Upper lobe of left lung (tissue), 6 donors: ENCODE results near the gene EPHB2. TPM values are rescaled to one million over a fixed set of nuclear protein-coding genes. Genes with fewer than 3 reads are reported as not detected.

Experiments used
- ATAC-seq, 2 donors: fragments of 200-7000 bp; cut with Tn5 transposase; one replicate each; pipeline ENCODE4 v1.9.1; 2022; ENCODE audit warnings: mild to moderate bottlenecking in 2 of 2, moderate library complexity in 2 of 2; ENCODE audit not compliant: low FRiP score in 2 of 2
- DNase-seq, 2 donors: peaks; one replicate each; pipeline ENCODE4 v3.0.0-alpha.2; 2019 to 2020
- H3K27ac ChIP-seq, 4 donors: fragments of 200-600 bp; sonication (generic); one replicate each; pipeline ENCODE4 v1.5.1; 2016 to 2019
- H3K27me3 ChIP-seq, 4 donors: fragments of 200-600 bp; sonication (generic); one replicate each; pipeline ENCODE4 v1.5.1; 2017 to 2019
- H3K36me3 ChIP-seq, 4 donors: fragments of 200-600 bp; sonication (generic); one replicate each; pipeline ENCODE4 v1.5.1; 2016 to 2019
- H3K4me1 ChIP-seq, 4 donors: fragments of 200-600 bp; sonication (generic); one replicate each; pipeline ENCODE4 v1.5.1; 2018 to 2019
- H3K4me3 ChIP-seq, 4 donors: fragments of 200-600 bp; sonication (generic); one replicate each; pipeline ENCODE4 v1.5.1; 2017 to 2019; ENCODE audit warnings: mild to moderate bottlenecking in 2 of 4, moderate library complexity in 1 of 4
- H3K9me3 ChIP-seq, 4 donors: fragments of 200-600 bp; sonication (generic); one replicate each; pipeline ENCODE4 v1.5.1; 2018 to 2019
- CTCF ChIP-seq, 6 experiments: fragments of 450-650 bp in 4 of 6; fragments of 200-600 bp in 2 of 6; sonication (generic) in 2 of 6; IDR thresholded peaks; one replicate each; pipeline ENCODE4 v1.5.1; 2016 to 2019; ENCODE audit warnings: antibody characterized with exemption in 6 of 6
- EP300 ChIP-seq, 4 donors: sonication (generic); formaldehyde crosslinking; IDR thresholded peaks; one replicate each; pipeline ENCODE4 v1.5.1; 2017; ENCODE audit warnings: antibody characterized with exemption in 4 of 4, control low read depth in 2 of 4
- POLR2A ChIP-seq, 4 donors: fragments of 450-650 bp; IDR thresholded peaks; one replicate each; pipeline ENCODE4 v1.5.1; 2016 to 2017; ENCODE audit warnings: antibody characterized with exemption in 4 of 4, mild to moderate bottlenecking in 2 of 4
- POLR2AphosphoS5 ChIP-seq, 2 donors: sonication (generic); formaldehyde crosslinking; IDR thresholded peaks; one replicate each; pipeline ENCODE4 v1.5.1; 2017; ENCODE audit warnings: antibody characterized with exemption in 2 of 2
- WGBS, 2 donors: methylation state at CpG; one replicate each; pipeline ENCODE4 v1.1.5; 2017 to 2018; 5-methylcytosine and 5-hydroxymethylcytosine counted together
- total RNA-seq, 6 donors: library from RNA; depleted of rRNA in 4 of 6; stranded (reverse); fragments of >200 nt in 4 of 6; gene quantifications; one replicate each; pipeline versions ENCODE4 v1.1.0 to v1.2.1, GENCODE V29; 2016 to 2021
- donor health status: DM: no; HTN: no; CAD: no; lungs with moderate emphysema.
- donor health status: DM: no; HTN: yes; CAD: no; lungs with severe emphysema.

EPHB2 gene
- total RNA-seq, 6 donors from 2014 or later: 1.0 to 8.8 (median 5.6) TPM

DNA sequence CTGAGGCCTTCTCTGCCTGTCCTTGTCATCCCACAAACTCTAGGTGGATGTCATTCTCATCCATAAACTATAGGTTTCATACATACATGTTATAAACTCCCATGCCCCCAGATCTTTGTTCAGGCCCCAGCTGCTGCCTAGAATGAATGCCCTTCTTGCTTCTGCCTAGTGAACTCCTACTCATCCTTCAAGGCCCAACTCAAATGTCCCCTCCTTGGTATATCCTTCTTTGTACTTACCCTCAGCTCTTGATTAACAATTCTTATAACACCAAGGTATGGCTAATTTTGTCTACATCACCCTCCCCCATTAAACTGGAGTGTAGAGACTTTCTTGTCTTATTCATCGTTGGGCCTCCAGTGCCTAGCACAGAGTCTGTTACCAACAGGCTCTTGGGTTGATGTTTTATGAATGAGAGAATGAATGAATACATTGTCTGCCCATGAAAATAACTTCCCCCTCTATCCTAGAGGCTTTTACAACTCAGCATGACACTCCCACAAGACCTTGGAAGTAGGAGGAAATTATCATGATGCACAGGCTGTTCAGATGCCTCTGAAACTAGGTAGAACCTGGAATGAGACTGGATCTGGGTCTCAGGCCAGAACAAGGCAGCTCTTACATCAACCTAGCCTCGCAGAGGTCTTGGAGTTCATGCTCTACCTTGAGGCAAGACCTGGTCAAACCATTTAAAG is 26.9 kb downstream of the EPHB2 start:
- Histone ChIP-seq H3K4me1 (no peaks in the 10 kb centered on the region), H3K4me3 (no peak overlapping the region), H3K27ac (no peak overlapping the region), H3K36me3 (no peaks in the 10 kb centered on the region), H3K9me3 (no peaks in the 10 kb centered on the region), H3K27me3 (no peaks in the 10 kb centered on the region)
- TF ChIP-seq EP300 (IDR thresholded peaks at IDR 0.05) (no peak), CTCF (IDR thresholded peaks at IDR 0.05) (no peak), POLR2A (IDR thresholded peaks at IDR 0.05) (no peak), POLR2AphosphoS5 (IDR thresholded peaks at IDR 0.05) (no peak)
- 94 to 95% methylated on average over 2 of the region's 2 CpGs for WGBS, 2 donors
- DNase-seq (no peak), ATAC-seq (no peak)

- WGBS, 2 donors: 86 to 100% methylated on average over 1 of the region's 1 CpG
Observed at GRCh38 chr1:22738069-22738435, 27.4 kb downstream of the EPHB2 start.

DNA sequence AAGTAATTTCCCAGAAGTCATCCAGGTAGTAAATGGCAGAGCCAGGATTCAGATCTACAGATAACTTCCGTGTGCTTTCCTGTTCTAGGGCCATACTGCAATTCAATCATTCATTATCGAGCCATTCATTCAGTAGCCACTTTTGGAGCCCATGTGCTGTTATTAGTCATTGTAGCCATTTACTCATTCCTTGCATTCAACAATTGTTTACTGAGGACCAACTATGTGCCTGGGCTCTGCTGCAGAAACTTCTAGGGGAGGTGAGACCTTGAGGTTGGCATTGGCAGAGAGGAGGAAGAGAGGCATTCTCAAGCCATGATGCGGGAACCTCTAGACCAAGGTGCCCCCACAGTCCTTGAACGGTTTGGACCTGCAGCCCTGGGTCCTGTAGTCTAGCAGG is 27.9 kb downstream of the EPHB2 start:
- no peak overlapping the region for H3K27ac ChIP-seq
- H3K9me3 ChIP-seq: no peaks in the 10 kb centered on the region
- H3K36me3 ChIP-seq: no peaks in the 10 kb centered on the region
- no peaks in the 10 kb centered on the region for H3K27me3 ChIP-seq
- H3K4me3 ChIP-seq: no peak overlapping the region
- DNase-seq (no peak), ATAC-seq (no peak)
- H3K4me1 ChIP-seq: no peaks in the 10 kb centered on the region
- 82 to 88% methylated on average over 4 of the region's 4 CpGs for WGBS, 2 donors
- TF ChIP-seq CTCF (IDR thresholded peaks at IDR 0.05) (no peak), POLR2AphosphoS5 (IDR thresholded peaks at IDR 0.05) (no peak), EP300 (IDR thresholded peaks at IDR 0.05) (no peak), POLR2A (IDR thresholded peaks at IDR 0.05) (no peak)

More at GRCh38 chr1:22738069-22738435, 27.4 kb downstream of the EPHB2 start:
- DNase-seq: no peak
- Histone ChIP-seq H3K4me3 (no peak overlapping the region), H3K4me1 (no peaks in the 10 kb centered on the region), H3K27ac (no peak overlapping the region), H3K36me3 (no peaks in the 10 kb centered on the region), H3K9me3 (no peaks in the 10 kb centered on the region), H3K27me3 (no peaks in the 10 kb centered on the region)
- no peak for ATAC-seq
- TF ChIP-seq POLR2AphosphoS5 (IDR thresholded peaks at IDR 0.05) (no peak), EP300 (IDR thresholded peaks at IDR 0.05) (no peak), CTCF (IDR thresholded peaks at IDR 0.05) (no peak), POLR2A (IDR thresholded peaks at IDR 0.05) (no peak)

- H3K36me3 ChIP-seq: no peaks in the 10 kb centered on the region
- 83 to 86% methylated on average over 17 to 18 of the region's 18 CpGs for WGBS, 2 donors
- no peak for TF ChIP-seq CTCF (IDR thresholded peaks at IDR 0.05)
- TF ChIP-seq POLR2AphosphoS5 (IDR thresholded peaks at IDR 0.05): no peak
- TF ChIP-seq EP300 (IDR thresholded peaks at IDR 0.05): no peak
- no peak for TF ChIP-seq POLR2A (IDR thresholded peaks at IDR 0.05)
- peak in 1 of 2 donors; percentile 52 for DNase-seq
- H3K9me3 ChIP-seq: no peaks in the 10 kb centered on the region
- ATAC-seq: peak in 1 of 2 donors; percentile 81
- H3K27me3 ChIP-seq: no peaks in the 10 kb centered on the region
- H3K4me1 ChIP-seq: no peaks in the 10 kb centered on the region
- H3K4me3 ChIP-seq: no peak overlapping the region
- no peak overlapping the region for H3K27ac ChIP-seq
Observed at GRCh38 chr1:22739648-22740385, 29.2 kb downstream of the EPHB2 start.
